GM11168 (cell line): ENCODE data around the gene PPP1R16B.
"Not testable (repeated sequence)": the region's sequence is repeated elsewhere in the genome, so short reads cannot be mapped to it uniquely, and the experiment has no call there.

Source experiments
- in situ Hi-C: fragments of 300-500 bp; cut with MboI; formaldehyde crosslinking; loops from one replicate; pipeline ENCODE4 v1.12.0; 2022; ENCODE audit warnings: low sequenced_read_pairs; ENCODE audit not compliant: unreplicated experiment

PPP1R16B gene

GRCh38 chr20:38790200-38791053, 15.1 kb upstream of the PPP1R16B start:
- in situ Hi-C loops = no loop called here

- in situ Hi-C loops = no loop called here
Observed at GRCh38 chr20:38791291-38791690, 14.2 kb upstream of the PPP1R16B start.

- in situ Hi-C loops = no loop called here
Observed at GRCh38 chr20:38791940-38792339, 13.6 kb upstream of the PPP1R16B start.

GRCh38 chr20:38794057-38794456, 11.4 kb upstream of the PPP1R16B start:
- in situ Hi-C loops = not testable (repeated sequence)

GRCh38 chr20:38798266-38798665, 7.2 kb upstream of the PPP1R16B start:
- in situ Hi-C loops = no loop called here

- in situ Hi-C loops = no loop called here
Observed at GRCh38 chr20:38799203-38799602, 6.3 kb upstream of the PPP1R16B start.

GRCh38 chr20:38800882-38801281, 4.6 kb upstream of the PPP1R16B start:
- in situ Hi-C loops = no loop called here

GRCh38 chr20:38804221-38804620, 1.3 kb upstream of the PPP1R16B start:
- in situ Hi-C loops = no loop called here

GRCh38 chr20:38804682-38805501, 605 bp upstream of the PPP1R16B start:
- in situ Hi-C loops = no loop called here

GRCh38 chr20:38805958-38806854, 709 bp downstream of the PPP1R16B start:
- in situ Hi-C loops = no loop called here

- in situ Hi-C loops = no loop called here
Observed at GRCh38 chr20:38806855-38807655, 1.6 kb downstream of the PPP1R16B start.

GRCh38 chr20:38809942-38810341, 4.4 kb downstream of the PPP1R16B start:
- in situ Hi-C loops = no loop called here

- in situ Hi-C loops = no loop called here
Observed at GRCh38 chr20:38810926-38811630, 5.6 kb downstream of the PPP1R16B start.

- in situ Hi-C loops = no loop called here
Observed at GRCh38 chr20:38811769-38812168, 6.3 kb downstream of the PPP1R16B start.

GRCh38 chr20:38812182-38812581, 6.7 kb downstream of the PPP1R16B start:
- in situ Hi-C loops = no loop called here

GRCh38 chr20:38812709-38813573, 7.4 kb downstream of the PPP1R16B start:
- in situ Hi-C loops = no loop called here

GRCh38 chr20:38813574-38813962, 8.1 kb downstream of the PPP1R16B start:
- in situ Hi-C loops = not testable (repeated sequence)

GRCh38 chr20:38815446-38815845, 9.9 kb downstream of the PPP1R16B start:
- in situ Hi-C loops = no loop called here
